ENCODE measurements around the gene NLRC5. TPM values are rescaled to one million over a fixed set of nuclear protein-coding genes. Genes with fewer than 3 reads are reported as not detected.

The NLRC5 gene
- total RNA-seq, 3 donors from 2014 or later (not counting 1 experiment from before 2014, with no cell fraction given), result 320 to 563 (median 535) TPM

DNA sequence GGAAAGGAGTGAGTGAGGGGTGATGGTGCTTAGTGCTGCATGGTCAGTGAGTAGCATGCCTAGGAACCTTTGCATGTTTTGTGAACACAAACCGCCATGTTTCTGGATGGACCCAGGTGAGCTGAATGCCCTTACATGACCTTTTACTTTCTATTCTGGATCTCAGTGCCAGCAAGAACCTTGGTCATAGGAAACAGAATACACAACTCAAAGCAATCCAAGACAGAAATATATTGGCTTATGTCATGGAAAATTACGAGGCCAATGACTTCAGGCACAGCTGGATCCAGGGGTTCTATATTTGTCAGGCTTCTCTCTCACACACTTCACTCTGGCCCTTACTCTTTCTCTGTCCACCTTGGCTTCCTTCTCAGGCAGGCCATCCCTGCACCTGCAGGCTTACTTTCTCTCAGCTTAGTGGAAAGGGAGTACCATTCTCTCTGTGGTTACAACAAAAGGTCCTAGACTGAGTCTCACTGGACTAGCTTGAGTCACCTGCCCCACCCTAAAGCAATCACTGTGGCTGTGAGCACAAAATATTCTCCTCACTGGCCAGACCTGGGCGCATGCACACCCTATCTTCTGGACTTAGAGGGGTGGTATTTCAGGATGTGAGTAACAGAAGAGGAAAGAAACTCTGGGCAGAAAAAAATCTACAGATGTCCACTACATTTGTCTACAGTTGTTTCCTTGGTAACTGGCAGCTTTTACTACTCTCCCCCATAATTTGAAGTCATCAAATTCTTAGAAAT is 82.7 kb downstream of the NLRC5 start:
- 100% methylated on average over 2 of the region's 3 CpGs for WGBS (ENCODE audit: insufficient coverage)
- Histone ChIP-seq H3K27me3 (ENCODE audit: control insufficient read depth, insufficient read depth, low read length) (no peaks in the 10 kb centered on the region), H3K4me3 (ENCODE audit: low read length) (no peak overlapping the region), H3K4me1 (ENCODE audit: control insufficient read depth, insufficient read depth, low read length) (peaks cover 15% of the 10 kb centered on the region), H3K9me3 (ENCODE audit: control insufficient read depth, insufficient read depth, low read length) (peaks cover 22% of the 10 kb centered on the region), H3K27ac (ENCODE audit: low read length) (peak overlapping the region; percentile 70), H3K36me3 (ENCODE audit: control insufficient read depth, insufficient read depth, low read length) (peaks cover 75% of the 10 kb centered on the region)
- peaks cover 36 to 39% of the 10 kb centered on the region in 2 donors for H3K4me1 Mint-ChIP-seq
- H3K27me3 Mint-ChIP-seq (ENCODE audit: low read depth in 2 of 2), result no peaks in the 10 kb centered on the region
- peak overlapping the region; percentile 66 for H3K4me3 Mint-ChIP-seq
- peak overlapping the region; percentile 83 to 88 for H3K27ac Mint-ChIP-seq
- TF ChIP-seq, protein P1, sequence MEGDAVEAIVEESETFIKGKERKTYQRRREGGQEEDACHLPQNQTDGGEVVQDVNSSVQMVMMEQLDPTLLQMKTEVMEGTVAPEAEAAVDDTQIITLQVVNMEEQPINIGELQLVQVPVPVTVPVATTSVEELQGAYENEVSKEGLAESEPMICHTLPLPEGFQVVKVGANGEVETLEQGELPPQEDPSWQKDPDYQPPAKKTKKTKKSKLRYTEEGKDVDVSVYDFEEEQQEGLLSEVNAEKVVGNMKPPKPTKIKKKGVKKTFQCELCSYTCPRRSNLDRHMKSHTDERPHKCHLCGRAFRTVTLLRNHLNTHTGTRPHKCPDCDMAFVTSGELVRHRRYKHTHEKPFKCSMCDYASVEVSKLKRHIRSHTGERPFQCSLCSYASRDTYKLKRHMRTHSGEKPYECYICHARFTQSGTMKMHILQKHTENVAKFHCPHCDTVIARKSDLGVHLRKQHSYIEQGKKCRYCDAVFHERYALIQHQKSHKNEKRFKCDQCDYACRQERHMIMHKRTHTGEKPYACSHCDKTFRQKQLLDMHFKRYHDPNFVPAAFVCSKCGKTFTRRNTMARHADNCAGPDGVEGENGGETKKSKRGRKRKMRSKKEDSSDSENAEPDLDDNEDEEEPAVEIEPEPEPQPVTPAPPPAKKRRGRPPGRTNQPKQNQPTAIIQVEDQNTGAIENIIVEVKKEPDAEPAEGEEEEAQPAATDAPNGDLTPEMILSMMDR (IDR thresholded peaks at IDR 0.05), result no peak
- H3K9me3 Mint-ChIP-seq, result peaks cover 3 to 9% of the 10 kb centered on the region in 2 donors
- intact Hi-C loops (cut with micrococcal nuclease), result loop anchor here (2.0 kb wide), 2 partner anchors 31 to 57 kb away; no protein-coding TSS in a partner anchor
- ATAC-seq (peak; percentile 30 to 54 (median 52)), DNase-seq (peak in 1 of 2 donors; percentile 46)
- peaks cover 20% of the 10 kb centered on the region for H3K36me3 Mint-ChIP-seq

DNA sequence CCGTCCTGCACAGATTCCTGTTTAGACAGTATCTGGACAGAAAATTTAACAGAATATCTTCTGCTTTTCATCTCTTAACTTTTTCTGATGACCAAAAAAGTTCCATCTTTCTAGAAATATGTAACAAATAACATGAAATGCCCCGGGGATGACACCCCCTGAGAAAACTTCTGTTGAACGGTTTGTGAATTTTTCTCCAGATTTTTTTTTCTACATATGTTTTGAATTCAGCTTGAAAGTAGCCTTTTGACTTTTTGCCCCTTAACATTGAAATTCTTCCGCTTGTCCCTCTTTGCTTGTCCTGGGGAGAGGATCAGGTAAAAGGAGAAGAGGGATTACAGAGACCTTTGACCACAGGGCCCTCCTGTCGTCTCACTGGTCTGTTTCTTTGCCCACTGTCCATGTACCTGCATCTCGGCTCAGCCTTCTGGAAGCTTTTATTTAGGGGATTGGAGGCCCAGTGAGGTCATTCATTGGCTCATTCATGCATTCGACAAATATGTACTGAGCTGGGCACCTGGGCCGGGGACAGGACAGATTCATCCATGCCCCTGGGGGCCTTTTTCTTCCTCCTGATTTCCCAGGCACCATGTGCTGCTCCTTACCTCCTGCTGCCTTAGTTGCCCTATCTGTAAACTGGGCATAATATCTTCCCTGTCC is 83.4 kb downstream of the NLRC5 start:
- Histone ChIP-seq H3K4me1 (ENCODE audit: control insufficient read depth, insufficient read depth, low read length) (peaks cover 15% of the 10 kb centered on the region), H3K4me3 (ENCODE audit: low read length) (no peak overlapping the region), H3K36me3 (ENCODE audit: control insufficient read depth, insufficient read depth, low read length) (peaks cover 76% of the 10 kb centered on the region), H3K27me3 (ENCODE audit: control insufficient read depth, insufficient read depth, low read length) (no peaks in the 10 kb centered on the region), H3K9me3 (ENCODE audit: control insufficient read depth, insufficient read depth, low read length) (peaks cover 22% of the 10 kb centered on the region), H3K27ac (ENCODE audit: low read length) (no peak overlapping the region)
- H3K4me1 Mint-ChIP-seq, result peaks cover 36 to 39% of the 10 kb centered on the region in 2 donors
- DNase-seq (no peak), ATAC-seq (no peak)
- 87% methylated on average over 8 of the region's 8 CpGs for WGBS (ENCODE audit: insufficient coverage)
- H3K27me3 Mint-ChIP-seq (ENCODE audit: low read depth in 2 of 2), result no peaks in the 10 kb centered on the region
- H3K4me3 Mint-ChIP-seq, result peak overlapping the region; percentile 49
- TF ChIP-seq, protein P1 (IDR thresholded peaks at IDR 0.05), result no peak
- intact Hi-C loops (cut with micrococcal nuclease), result no loop called here
- H3K27ac Mint-ChIP-seq, result peak overlapping the region; percentile 83 to 88
- H3K9me3 Mint-ChIP-seq, result peaks cover 3 to 9% of the 10 kb centered on the region in 2 donors
- peaks cover 20% of the 10 kb centered on the region for H3K36me3 Mint-ChIP-seq

DNA sequence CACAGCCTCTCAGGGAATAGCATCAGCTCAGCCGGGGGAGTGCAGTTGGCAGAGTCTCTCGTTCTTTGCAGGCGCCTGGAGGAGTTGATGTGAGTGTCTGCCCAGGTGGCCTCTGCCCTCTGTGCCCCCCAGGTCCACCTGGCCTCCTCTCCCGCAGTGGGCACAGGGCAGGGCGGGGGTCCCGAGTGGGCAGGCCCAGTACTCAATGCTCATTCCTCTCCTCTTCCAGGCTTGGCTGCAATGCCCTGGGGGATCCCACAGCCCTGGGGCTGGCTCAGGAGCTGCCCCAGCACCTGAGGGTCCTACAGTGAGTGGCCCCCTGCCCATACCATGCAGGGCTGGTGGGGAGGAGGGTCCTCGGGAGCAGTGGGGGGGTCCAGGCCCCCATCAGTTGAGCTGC is 88.4 kb downstream of the NLRC5 start:
- H3K27ac ChIP-seq (ENCODE audit: low read length), result no peak overlapping the region
- H3K36me3 Mint-ChIP-seq, result peaks cover 3% of the 10 kb centered on the region
- no peaks in the 10 kb centered on the region for H3K4me1 ChIP-seq (ENCODE audit: control insufficient read depth, insufficient read depth, low read length)
- peaks cover 84% of the 10 kb centered on the region for H3K36me3 ChIP-seq (ENCODE audit: control insufficient read depth, insufficient read depth, low read length)
- H3K4me1 Mint-ChIP-seq, result peaks cover 3 to 6% of the 10 kb centered on the region in 2 donors
- no peaks in the 10 kb centered on the region for H3K9me3 Mint-ChIP-seq
- H3K4me3 Mint-ChIP-seq, result no peak overlapping the region
- intact Hi-C loops (cut with micrococcal nuclease), result no loop called here
- H3K27me3 ChIP-seq (ENCODE audit: control insufficient read depth, insufficient read depth, low read length), result no peaks in the 10 kb centered on the region
- H3K27ac Mint-ChIP-seq, result no peak overlapping the region
- no peak overlapping the region for H3K4me3 ChIP-seq (ENCODE audit: low read length)
- DNase-seq, result no peak
- WGBS (ENCODE audit: insufficient coverage), result 95% methylated on average over 7 of the region's 7 CpGs
- H3K27me3 Mint-ChIP-seq (ENCODE audit: low read depth in 2 of 2), result no peaks in the 10 kb centered on the region
- ATAC-seq, result no peak
- H3K9me3 ChIP-seq (ENCODE audit: control insufficient read depth, insufficient read depth, low read length), result no peaks in the 10 kb centered on the region
- TF ChIP-seq, protein P1 (IDR thresholded peaks at IDR 0.05), result no peak

Data from natural killer cell (primary cell).